GM18511 (cell line): Measurements from ENCODE around the gene STAT3.
"Not testable (repeated sequence)": the region's sequence is repeated elsewhere in the genome, so short reads cannot be mapped to it uniquely, and the experiment has no call there.

Experiments used
- ATAC-seq: cut with Tn5 transposase; IDR thresholded peaks from one replicate; pipeline ENCODE4 v1.9.1; 2021; ENCODE audit warnings: mild to moderate bottlenecking, moderate library complexity; ENCODE audit not compliant: unreplicated experiment

Gene STAT3

GRCh38 chr17:42303694-42304093 lies 84.5 kb downstream of the STAT3 start:
- ATAC-seq = no peak

- no peak for ATAC-seq
Measured at GRCh38 chr17:42301022-42301421, 87.2 kb downstream of the STAT3 start.

- ATAC-seq = not testable (repeated sequence)
Measured at GRCh38 chr17:42299913-42300312, 88.3 kb downstream of the STAT3 start.

- not testable (repeated sequence) for ATAC-seq
Measured at GRCh38 chr17:42299361-42299760, 88.9 kb downstream of the STAT3 start.

DNA sequence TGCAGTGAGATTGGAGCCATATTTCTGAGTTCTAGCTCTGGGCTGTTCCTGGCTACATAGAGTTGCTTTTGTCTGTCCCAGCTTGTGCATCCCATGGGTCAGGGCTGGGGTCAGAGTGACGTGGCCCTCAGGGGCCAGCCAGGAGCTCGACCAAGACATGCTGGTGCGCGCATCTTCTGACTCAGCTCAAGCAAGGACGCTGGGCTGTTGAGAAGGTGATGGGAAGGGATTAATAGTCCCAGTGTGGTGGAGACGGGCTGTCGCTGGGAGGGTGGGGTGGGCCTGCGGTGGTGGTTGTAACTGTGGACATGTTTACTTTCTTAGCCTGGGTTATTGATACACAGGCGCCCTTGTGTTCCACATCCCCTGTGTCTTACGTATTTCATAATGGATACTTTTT lies 90.5 kb downstream of the STAT3 start:
- ATAC-seq = not testable (repeated sequence)

GRCh38 chr17:42296012-42296411 lies 92.2 kb downstream of the STAT3 start:
- no peak for ATAC-seq

GRCh38 chr17:42294469-42295398 lies 93.5 kb downstream of the STAT3 start:
- no peak for ATAC-seq

DNA sequence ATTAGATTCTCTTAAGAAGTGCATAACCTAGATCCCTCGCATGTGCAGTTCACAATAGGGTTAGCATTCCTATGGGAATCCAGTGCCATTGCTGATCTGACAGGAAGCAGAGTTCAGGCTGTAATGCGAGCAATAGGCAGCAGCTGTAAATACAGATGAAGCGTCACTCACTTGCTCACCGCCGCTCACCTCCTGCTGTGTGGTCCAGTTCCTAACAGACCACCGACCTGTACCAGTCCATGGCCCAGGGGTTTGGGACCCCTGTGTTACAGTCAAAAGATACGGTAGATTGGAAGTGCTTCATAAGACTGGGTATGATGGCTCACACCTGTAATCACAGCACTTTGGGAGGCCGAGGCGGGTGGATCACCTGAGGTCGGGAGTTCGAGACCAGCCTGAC lies 97.1 kb downstream of the STAT3 start:
- no peak for ATAC-seq

GRCh38 chr17:42290577-42290976 lies 97.7 kb downstream of the STAT3 start:
- ATAC-seq = no peak

DNA sequence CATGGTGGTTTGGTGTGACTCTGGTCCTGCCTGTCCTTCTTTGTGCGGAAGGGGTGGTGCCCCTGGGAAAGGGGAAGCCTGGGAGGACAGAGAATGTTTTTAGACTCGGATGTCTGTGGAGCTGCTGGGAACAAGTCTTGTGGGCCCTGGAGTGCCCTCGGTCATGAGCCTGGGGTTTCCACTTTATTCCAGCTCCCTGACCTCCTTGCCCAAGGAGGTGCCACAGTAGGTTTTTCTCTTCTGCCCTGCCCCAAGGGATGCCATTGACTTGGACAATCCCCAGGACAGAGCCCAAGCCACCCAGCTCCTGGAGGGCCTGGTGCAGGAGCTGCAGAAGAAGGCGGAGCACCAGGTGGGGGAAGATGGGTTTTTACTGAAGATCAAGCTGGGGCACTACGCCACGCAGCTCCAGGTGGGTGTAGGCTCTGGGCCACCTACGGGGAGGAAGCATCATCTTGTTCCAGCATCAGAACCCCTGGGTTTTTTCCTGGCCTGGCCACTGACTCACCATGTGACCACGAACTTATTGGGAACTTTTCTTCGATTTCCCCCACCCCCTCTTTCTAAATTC lies 98.5 kb downstream of the STAT3 start:
- no peak for ATAC-seq

DNA sequence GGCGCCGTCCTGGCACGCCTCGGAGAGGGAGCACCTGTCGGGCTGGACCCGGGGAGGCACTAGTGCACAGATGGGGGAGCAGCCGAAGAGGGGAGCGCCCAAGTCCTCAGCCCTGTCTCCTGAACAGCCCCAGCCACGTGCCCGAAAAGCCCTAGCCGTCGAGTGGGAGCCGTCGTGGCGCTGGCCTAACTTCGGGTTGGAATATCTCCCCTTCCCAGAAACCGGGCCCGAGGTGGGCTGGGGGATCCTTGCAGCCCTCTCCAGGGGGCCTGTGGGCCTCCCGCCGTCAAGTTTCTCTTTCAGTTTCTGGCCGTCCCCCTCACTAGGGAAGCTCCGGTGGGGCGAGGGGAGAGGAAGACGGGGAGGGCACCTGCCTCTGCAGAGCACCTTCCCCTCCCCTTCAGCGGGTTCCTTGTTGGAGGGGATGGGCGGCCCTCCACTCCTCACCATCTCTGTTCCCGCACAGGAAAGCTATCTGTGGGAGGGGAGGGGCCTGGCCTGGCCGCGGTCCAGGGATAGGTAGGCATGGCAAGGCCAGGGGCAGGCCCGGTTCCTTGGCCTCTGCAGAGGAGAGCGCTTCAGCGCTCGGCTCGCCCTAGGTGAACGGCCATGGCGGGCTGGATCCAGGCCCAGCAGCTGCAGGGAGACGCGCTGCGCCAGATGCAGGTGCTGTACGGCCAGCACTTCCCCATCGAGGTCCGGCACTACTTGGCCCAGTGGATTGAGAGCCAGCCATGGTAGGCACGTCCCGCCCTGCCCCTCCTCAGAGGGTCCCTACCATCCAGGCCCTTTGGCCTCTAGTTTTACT lies 99.2 kb downstream of the STAT3 start:
- ATAC-seq = peak; percentile 31

DNA sequence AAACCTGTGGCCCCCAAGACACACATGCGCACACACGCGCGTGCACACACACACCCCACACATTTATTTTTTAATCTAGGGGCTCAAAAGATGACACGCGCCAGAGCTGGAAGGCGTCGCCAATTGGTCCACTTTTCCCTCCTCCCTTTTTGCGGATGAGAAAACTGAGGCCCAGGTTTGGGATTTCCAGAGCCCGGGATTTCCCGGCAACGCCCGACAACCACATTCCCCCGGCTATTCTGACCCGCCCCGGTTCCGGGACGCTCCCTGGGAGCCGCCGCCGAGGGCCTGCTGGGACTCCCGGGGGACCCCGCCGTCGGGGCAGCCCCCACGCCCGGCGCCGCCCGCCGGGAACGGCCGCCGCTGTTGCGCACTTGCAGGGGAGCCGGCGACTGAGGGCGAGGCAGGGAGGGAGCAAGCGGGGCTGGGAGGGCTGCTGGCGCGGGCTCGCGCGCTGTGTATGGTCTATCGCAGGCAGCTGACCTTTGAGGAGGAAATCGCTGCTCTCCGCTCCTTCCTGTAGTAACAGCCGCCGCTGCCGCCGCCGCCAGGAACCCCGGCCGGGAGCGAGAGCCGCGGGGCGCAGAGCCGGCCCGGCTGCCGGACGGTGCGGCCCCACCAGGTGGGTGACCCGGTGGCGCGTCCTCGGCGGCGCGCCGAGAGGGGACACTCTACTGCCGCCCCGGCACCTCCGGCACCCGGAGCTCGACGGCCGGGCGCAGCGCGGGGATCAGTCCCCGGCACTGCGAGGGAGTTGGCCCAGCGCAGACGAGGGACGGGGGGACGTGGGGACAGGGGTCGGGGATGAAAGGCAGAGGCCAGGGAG lies 100.1 kb downstream of the STAT3 start, which contains the start of gene STAT5A:
Gene STAT5A, plus strand, starts transcription at position 522 of the 826 bp plus-strand sequence. CDS start 914 bp downstream, outside the sequence.
- peak; percentile 63 for ATAC-seq

GRCh38 chr17:42287305-42287976 lies 100.8 kb downstream of the STAT3 start:
- ATAC-seq = no peak

DNA sequence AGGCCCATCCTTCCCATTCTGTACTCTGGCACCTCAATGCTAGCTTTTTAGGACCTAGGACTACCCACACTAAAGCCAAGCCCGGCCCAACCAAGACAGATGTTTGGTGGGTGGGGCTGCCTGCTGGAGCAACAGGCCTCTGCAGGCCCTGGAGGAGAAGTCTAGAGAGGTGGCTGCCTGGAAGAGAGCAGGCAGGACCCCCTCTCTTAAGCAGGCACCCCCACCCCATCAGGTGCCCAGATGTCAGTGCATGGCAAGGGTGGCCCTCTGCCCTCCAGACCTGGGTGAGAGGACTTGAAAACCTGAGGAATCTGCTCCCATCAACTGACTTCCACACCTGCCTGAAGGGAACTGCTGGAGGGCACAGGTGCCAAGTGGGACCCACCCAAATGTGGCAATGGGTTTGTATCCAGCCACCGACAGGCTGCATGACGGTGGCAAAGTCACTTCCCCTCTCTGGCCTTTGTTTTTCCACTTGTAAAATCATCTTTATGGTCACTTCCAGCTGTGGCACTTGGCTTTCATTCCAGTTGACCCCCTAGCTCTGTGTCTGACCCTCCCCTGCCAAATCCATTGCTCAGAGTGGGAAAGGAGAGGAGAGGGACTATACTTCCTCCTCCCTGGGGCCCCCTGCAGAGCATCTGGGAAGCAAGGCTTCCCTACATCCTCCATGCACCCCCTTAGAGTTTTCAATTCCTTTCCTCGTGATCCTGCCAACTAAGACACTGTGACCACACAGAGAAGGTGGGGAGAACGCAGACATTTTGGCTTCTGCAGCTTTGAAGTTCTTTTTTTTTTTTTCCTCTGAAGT lies 101.6 kb downstream of the STAT3 start:
- ATAC-seq = no peak

- no peak for ATAC-seq
Measured at GRCh38 chr17:42285346-42286050, 102.7 kb downstream of the STAT3 start.

- ATAC-seq = no peak
Measured at GRCh38 chr17:42284566-42284965, 103.7 kb downstream of the STAT3 start.

DNA sequence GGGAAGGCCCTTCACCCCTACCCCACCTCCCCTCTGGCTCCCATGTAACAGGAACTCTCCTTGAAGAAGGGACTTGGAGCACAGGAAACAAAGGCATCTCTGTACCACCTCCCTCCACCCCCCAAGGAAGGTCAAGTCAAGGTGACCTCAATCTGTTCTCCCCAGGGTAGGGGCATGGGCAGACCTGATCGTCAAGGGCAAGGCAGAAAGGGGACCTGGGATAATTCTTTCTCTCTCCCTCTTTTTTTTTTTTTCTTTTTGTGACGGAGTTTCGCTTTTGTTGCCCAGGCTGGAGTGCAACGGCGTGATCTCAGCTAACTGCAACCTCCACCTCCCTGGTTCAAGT lies 104.2 kb downstream of the STAT3 start:
- no peak for ATAC-seq

DNA sequence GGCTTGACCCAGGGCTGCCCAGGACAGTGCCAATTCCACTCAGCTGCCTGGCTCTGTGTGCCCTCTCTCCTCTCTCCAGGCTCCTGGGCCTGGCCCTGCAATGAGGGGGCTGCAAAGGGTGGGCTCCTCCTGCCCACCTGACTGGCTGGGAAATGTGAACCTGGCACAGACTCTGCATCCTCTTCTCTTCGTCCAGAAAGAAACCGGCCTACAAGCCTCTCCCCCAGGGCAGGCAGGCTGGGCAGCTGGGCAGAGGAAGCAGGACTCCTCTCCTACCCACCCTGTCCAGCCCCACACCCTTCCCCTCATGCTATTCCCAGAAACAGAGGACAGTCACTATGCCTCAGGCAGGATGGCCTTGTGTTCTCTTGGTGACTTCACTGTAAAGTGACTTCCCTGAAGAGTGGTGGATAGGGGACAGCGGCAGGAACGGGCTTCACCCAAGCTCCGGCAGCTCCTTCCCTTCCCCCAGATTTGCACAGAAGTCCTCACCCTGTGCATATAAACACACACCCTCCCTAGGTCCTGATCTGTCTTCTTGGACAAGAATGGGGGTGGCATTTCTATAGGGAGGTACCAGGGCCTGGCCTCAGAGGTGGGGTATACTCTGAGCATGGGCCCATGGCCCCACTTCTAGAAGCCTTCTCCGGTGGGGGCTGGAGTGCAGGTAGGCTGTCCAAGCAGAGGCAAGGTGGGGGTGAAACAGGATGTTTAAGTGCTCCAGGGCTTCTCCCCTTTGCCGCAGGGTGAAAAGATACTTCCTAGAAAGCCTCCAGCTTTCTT lies 104.8 kb downstream of the STAT3 start:
- no peak for ATAC-seq
